GM19238 (cell line): ENCODE results near the gene ROPN1L.
"Not testable (repeated sequence)": the region's sequence is repeated elsewhere in the genome, so short reads cannot be mapped to it uniquely, and the experiment has no call there.

Experiments used
- DNase-seq: peaks from one replicate; pipeline ENCODE4 v3.0.0; 2011; ENCODE audit warnings: low spot score; ENCODE audit not compliant: insufficient read length

Gene ROPN1L

DNA sequence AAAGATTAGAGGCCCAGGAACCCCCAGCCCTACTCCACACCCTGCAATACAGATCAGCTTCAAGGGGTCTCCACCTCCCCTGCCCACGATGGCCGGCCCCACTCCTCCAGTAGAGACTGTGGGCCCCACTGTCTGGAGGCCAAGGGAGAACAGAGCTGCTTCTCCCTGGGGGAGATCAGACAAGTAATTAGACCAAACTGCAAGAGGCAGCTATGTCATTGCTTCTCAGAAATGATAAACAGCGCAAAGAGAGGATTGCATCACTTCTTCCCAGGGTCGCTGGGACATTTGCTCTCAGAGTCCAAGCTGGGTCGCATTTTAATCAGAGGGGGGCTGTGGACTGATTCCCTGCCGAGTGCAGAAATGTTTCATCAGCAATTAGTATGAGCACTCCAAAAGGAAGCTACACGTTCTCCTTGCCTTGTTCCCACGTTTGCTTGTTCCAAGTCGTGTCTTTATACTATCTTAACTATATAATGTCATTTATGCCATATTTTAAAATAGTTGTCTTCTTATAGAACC, 59.9 kb downstream of the ROPN1L start:
- no peak for DNase-seq

DNA sequence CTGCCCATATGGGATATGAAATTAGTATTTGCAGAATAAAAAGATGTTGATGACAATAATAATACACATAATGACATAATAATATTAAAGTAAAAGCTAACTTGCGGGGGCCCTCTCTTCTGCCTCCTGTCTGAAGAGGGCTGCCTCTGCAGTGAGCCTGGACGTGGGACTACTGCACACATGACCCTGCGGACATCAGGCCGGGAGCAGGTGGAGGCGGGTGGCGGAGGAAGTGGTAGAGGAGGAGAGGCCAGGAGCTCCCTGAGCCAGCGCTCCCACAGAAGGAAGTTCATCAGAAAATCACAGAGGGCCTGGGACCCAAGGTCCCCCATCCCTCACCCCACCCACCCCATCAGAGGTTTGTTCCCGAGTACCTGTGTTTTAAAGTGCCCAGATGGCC, 60.5 kb downstream of the ROPN1L start:
- no peak for DNase-seq

DNA sequence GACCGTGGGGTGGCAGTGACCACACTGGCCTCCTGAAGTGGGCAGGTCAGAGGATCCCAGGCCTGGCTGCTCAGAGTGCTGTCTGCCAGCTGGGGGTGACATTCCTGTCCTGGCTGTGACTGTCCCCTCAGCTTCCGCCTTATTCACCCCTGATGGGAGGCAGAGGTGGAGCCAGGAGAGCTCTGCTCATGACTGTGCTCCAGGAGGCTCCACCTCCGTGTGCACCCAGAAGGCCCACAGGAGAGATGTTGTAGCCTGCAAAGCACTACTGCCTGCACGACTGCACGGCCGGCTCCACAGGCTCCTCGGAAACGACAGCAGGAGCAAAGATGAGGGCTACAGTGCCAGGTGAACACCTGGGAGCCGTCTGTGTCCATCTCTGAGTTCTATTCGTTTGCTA, 60.9 kb downstream of the ROPN1L start:
- no peak for DNase-seq

DNA sequence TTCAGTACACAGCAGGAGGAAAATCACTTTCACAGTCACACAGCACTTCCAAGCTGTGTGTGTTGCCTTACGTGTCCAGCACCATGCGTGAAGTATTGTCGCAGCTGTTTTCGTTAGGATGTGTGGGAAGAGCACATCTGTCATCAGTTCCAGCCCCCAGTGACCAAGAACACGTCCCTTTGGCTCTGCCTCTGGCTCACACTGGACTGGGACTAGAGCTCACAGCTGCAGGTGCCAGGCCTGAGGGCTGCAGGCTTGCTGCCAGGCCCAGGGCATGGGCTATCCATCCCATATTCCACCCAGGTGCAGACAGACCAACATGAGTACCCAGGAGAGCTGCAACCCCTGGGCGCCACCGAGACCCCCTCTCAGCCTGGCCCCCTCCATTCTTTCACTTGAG, 61.6 kb downstream of the ROPN1L start:
- no peak for DNase-seq

DNA sequence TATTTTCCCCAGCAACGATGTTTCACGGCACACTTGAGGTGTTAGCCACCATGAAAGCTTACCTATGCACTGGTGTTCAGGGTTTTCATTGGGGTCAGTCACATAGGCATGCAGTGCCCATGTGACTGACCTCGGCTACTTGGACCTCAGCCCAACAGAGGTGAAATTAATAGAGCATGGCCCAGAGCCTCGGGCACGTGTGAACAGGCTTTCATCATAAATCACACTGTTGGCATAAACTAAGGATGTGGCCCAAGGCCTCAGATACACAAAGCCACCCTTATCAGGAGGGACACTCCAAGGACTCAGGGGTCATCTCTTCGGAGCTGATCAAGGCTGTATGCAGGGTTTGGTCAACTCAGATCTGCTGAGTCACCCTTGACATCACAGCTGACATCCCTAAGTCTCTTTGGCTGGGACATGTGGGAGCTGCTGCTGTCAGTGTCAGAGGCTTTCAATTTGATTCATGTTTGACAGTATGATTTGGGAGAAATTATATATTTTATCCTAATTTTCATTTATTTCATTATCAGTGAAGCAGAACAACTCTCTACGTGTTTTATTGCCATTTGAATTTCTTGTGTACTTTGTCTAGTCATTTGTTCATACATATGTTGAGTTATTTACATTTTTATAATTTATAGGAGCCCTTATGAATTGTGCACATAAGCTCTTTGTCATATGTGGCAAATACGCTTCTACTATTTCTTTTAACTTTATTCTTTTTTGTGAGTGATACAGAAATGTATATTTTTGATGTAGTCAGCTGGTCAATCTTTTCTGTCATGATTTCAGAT, 62.5 kb downstream of the ROPN1L start:
- DNase-seq: no peak

DNA sequence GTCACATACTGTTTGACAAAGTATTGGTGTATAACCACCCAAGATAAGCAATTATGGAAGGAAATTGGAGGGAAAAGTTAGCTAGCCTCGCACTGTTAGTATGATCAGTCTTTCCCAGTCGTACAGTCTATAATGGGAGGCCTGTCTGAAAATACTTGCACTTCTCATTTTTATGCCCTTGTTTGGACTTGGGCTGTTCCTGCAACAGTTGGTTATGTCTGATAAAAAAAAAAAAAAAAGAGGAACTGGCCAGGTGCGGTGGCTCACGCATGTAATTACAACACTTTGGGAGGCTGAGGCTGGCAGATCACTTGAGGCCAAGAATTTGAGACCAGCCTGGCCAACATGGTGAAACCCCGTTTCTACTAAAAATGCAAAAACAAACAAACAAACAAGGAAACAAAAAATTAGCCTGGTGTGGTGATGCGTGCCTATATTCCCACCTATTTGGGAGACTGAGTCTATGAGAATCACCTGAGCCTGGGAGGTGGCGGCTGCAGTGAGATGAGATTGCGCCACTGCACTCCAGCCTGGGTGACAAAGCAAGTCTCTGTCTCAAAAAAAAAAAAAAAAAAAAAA, 63.9 kb downstream of the ROPN1L start:
- DNase-seq: no peak

DNA sequence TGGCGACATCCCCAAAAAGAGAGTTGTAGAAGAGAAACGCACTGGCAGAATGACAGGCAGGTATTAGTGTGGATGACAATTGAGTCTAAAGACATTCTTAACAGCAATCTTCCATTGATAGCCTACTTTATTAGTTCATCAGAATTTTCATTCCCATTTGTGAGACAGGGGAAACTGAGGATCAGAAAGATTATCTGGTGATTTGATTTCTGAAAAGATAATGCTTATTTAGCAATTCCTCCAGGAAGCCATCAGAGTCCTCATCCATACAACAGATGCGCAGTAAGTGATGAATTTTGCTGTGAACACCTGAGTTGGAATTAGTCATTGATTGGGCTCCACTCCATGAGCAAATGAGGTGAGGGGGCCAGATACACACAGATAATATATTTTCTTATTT, 64.9 kb downstream of the ROPN1L start:
- DNase-seq: no peak

DNA sequence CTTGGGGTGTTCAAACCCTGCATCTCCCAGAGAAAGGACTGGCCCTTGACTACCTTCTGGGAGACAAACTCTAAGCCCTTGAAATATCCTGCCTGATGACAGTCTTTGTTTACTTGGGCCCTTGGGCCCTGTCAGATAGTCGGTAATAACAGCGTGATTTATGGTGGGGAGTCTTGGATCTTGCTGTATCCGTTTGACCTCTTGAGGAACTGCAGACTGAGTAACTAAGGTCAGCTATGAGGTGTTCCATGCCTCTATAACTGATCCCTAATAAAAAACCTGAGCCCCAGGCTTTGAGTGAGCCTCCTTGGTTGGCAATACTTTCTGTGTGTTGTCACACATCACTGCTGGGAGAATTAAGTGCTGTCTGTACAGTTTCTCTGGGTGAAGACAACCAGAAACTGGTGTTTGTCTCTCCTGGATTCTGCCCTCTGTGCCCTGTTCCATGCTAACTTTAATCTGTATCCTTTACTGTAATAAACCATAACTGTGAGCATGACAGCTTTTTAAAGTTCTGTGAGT, 66.0 kb downstream of the ROPN1L start:
- no peak for DNase-seq

DNA sequence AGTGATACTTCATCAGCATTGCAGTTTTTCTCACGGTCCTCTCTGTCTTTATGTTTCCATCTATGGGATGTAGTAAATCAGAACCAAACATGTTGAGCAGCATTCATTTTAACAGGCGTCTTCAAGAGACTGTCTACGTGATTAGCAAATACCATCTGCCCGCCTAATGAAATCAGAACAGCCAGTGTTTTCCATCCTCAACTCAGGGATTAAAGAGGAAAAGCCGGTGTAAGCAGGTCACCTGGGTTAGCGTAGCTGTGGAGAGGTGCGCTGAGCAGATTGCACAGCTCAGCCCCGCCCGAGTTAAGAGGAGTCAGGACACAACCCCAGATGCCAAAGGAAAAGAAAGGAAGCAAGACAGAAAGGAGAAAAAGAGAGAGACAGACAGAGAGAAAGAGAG, 67.9 kb downstream of the ROPN1L start:
- no peak for DNase-seq

DNA sequence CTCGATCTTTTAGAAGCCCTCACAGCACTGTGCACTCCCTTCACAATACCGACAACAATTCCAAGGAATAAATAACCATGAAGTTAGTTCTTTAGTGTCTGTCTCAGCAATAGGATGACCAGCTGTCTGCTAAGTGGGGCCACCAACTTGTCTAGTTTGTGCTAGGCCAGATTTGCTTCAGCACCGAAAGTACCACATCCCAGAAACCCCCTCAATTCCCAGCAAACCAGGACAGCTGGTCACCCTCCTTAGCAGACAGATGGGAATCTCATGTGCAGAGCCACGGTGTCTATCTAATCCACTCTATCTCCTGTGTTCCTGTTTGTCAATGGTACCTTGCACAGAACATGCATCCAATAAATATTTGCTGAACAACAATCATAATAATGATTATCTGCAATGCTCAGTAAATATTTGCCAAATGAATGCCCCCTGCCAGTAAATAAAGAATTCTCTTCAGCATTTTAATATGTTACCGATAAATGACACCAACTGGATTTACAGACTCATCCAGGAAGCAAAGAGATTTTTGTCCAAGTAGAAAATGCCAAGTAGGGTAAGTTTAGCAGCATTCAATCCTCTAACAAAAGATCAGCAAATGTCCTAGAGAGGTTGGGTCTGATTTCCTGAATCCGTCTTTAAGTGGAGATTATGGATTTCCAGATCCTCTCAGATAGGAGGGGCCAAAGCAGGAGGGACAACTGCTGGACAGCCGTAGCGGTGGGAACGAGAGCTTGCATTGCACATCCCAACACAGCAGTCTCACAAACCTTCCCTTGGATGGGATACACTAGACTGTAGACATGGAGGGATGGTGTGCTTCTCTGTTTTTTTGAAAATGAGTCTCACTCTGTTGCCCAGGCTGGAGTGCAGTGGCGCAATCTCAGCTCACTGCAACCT, 70.3 kb downstream of the ROPN1L start:
- DNase-seq: no peak

DNA sequence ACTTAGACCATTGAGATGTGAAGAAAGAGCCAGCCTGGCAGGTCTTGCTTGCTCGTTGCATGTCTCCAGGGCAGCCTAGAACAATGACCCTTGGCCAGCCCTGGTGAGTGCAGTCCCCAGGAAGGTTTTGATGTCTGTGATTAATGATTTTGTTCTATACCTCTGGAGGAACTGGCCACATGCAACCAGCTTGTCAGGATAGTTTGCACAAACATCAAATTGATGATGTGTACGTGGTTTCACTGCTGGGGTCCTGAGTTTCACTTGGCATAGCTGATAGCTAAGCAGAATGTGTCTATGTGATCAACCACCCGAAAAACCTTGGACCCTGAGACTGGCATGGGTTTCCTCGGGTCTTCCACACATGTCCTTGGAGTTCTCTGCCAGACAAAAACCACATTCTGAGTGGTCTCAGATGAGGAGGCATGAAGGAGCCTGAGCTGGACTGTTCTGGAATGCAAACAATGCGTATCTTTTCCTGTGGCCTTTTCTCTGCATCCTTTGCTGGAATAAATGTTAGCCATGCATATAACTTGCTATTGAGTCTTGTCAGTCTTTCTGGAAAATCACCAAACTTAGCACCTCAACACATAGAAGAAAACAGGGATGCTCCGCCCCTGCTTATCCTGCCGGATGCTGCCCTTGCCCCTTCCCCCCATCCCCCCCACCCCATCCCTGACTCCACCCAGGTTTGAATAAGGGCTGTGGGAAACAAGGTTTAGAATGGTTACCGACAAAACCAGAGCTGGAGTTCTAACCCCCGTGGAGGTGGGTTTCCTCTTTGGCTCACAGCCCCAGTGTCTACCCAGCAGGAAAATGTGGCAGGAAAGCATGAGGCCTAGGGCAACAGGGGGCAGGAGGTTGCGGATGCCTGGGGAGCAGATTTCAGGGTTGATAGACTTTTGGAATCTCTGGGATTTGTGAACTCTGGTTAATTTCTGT, 72.1 kb downstream of the ROPN1L start:
- no peak for DNase-seq

DNA sequence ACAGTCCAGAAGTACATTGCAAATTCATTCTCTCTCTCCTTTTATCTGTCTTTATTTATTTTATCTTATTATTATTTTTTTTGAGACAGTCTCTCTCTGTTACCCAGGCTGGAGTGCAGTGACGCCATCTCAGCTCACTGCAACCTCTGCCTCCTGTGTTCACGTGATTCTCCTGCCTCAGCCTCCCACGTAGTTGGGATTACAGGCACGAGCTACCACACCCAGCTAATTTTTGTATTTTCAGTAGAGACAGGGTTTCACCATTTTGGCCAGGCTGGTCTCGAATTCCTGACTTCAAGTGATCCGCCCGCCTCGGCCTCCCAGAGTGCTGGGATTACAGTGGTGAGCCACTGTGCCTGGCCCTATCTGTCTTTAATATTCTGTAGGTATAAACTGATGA, 72.9 kb downstream of the ROPN1L start:
- not testable (repeated sequence) for DNase-seq
